SK-N-SH treated with all-trans-retinoic acid at 6 μM for 48 hours (cell line): ENCODE results near the gene ELK4.

Experiments
- ARNTL ChIP-seq: fragments of 450-650 bp; formaldehyde crosslinking; IDR thresholded peaks from 2 replicates; pipeline ENCODE4 v1.5.0; 2020; ENCODE audit warnings: low read depth, mild to moderate bottlenecking, moderate library complexity, borderline replicate concordance
- CSDC2 ChIP-seq: fragments of 250-450 bp; sonication (Bioruptor Pico); IDR thresholded peaks from 2 replicates; pipeline ENCODE4 v1.5.0; 2020; ENCODE audit warnings: mild to moderate bottlenecking, moderate library complexity
- ESRRG ChIP-seq: fragments of 250-450 bp; sonication (Bioruptor Pico); IDR thresholded peaks from 2 replicates; pipeline ENCODE4 v1.6.1; 2021; ENCODE audit warnings: mild to moderate bottlenecking
- POU6F1 ChIP-seq: fragments of 250-450 bp; sonication (Bioruptor Pico); IDR thresholded peaks from 2 replicates; pipeline ENCODE4 v1.8.0; 2021; ENCODE audit warnings: low read depth, mild to moderate bottlenecking, moderate library complexity, borderline replicate concordance
- RARB ChIP-seq: fragments of 250-450 bp; sonication (Bioruptor Pico); IDR thresholded peaks from 2 replicates; pipeline ENCODE4 v1.8.0; 2021; ENCODE audit warnings: mild to moderate bottlenecking, moderate library complexity
- SNAI2 ChIP-seq: fragments of 250-450 bp; sonication (Bioruptor Pico); IDR thresholded peaks from 2 replicates; pipeline ENCODE4 v1.5.0; 2020; ENCODE audit warnings: mild to moderate bottlenecking, moderate library complexity
- TOX ChIP-seq: fragments of 250-450 bp; sonication (Bioruptor Pico); IDR thresholded peaks from 2 replicates; pipeline ENCODE4 v1.8.0; 2021; ENCODE audit warnings: mild to moderate bottlenecking, moderate library complexity, borderline replicate concordance
- ZFP3 ChIP-seq: fragments of 250-450 bp; sonication (Bioruptor Pico); IDR thresholded peaks from 2 replicates; pipeline ENCODE4 v1.5.0; 2020; ENCODE audit warnings: mild to moderate bottlenecking, moderate library complexity
- ZNF8 ChIP-seq: fragments of 450-650 bp; formaldehyde crosslinking; IDR thresholded peaks from 2 replicates; pipeline ENCODE4 v1.5.0; 2020; ENCODE audit warnings: mild to moderate bottlenecking, moderate library complexity
- TF ChIP-seq, protein P1 (sequence below): fragments of 250-450 bp; sonication (Bioruptor Pico); IDR thresholded peaks from 2 replicates; pipeline ENCODE4 v1.5.1; 2021; ENCODE audit warnings: mild to moderate bottlenecking, moderate library complexity

DNA sequence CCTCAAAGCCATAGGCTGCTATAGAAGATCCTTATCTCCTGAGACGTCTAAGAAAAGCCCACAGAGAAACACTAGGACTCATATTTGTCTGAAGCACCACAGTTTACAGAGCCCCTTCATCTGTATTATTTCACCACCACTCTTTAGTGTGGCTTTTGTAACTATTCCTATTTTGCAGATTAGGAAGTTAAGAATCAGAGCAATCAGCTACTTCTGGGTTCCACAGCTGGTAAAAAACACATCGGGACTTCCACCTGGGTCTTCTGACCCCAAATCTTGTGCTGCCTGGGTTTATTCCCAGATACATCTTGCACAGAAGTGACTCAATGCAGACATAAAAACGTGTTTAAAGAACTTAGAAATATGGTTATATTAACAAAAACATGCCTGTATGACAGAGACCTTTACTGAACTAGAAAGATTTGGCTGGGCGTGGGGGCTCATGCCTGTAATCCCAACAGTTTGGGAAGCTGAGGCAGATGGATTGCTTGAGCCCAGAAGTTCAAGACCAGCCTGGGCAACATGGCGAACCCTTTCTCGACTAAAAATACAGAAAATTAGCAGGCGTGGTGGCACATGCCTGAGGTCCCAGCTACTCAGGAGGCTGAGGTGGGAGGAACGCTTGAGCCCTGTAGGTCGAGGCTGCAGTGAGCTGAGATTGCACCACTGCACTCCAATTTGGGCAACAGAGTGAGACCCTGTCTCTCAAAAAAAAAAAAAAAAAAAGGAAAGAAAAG lies 40.9 kb downstream of the ELK4 start:
- TF ChIP-seq POU6F1 (CRISPR knock-in tag) (no peak), ARNTL (CRISPR knock-in tag) (no peak), ZNF8 (no peak), SNAI2 (CRISPR knock-in tag) (no peak), CSDC2 (CRISPR knock-in tag) (no peak), ZFP3 (no peak), TOX (CRISPR knock-in tag) (no peak), ESRRG (CRISPR knock-in tag) (no peak), RARB (CRISPR knock-in tag) (no peak)
- TF ChIP-seq, protein P1, sequence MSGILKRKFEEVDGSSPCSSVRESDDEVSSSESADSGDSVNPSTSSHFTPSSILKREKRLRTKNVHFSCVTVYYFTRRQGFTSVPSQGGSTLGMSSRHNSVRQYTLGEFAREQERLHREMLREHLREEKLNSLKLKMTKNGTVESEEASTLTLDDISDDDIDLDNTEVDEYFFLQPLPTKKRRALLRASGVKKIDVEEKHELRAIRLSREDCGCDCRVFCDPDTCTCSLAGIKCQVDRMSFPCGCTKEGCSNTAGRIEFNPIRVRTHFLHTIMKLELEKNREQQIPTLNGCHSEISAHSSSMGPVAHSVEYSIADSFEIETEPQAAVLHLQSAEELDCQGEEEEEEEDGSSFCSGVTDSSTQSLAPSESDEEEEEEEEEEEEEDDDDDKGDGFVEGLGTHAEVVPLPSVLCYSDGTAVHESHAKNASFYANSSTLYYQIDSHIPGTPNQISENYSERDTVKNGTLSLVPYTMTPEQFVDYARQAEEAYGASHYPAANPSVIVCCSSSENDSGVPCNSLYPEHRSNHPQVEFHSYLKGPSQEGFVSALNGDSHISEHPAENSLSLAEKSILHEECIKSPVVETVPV (CRISPR knock-in tag), result no peak
